Gastrocnemius medialis (tissue), 4 donors: ENCODE measurements around the gene ARHGAP8. TPM values are rescaled to one million over a fixed set of nuclear protein-coding genes. Genes with fewer than 3 reads are reported as not detected.

ENCODE experiments used
- ATAC-seq, 2 donors: fragments of 150-250 bp; one replicate each; pipeline ENCODE4 v1.9.1; 2016
- DNase-seq, 2 donors: peaks; one replicate each; pipeline ENCODE4 v3.0.0-alpha.2; 2019
- H3K27ac ChIP-seq, 4 donors: fragments of 200-600 bp; sonication (generic); 1 replicate in 1 of 4; 2 replicates in 3 of 4; pipeline ENCODE4 v1.5.1; 2016 to 2018; ENCODE audit warnings: mild to moderate bottlenecking in 2 of 4, moderate library complexity in 1 of 4
- H3K27me3 ChIP-seq, 3 donors: fragments of 200-600 bp; sonication (generic) in 2 of 3; 1 replicate in 1 of 3; 2 replicates in 2 of 3; pipeline versions ENCODE4 v1.5.1 to v1.6.0; 2016 to 2019; ENCODE audit warnings: mild to moderate bottlenecking in 1 of 3, moderate library complexity in 1 of 3
- H3K36me3 ChIP-seq, 2 donors: fragments of 200-600 bp; sonication (generic) in 1 of 2; one replicate each; pipeline ENCODE4 v1.5.1; 2017 to 2018
- H3K4me1 ChIP-seq, 2 donors: fragments of 200-600 bp; sonication (generic) in 1 of 2; one replicate each; pipeline ENCODE4 v1.5.1; 2016 to 2017; ENCODE audit warnings: mild to moderate bottlenecking in 2 of 2
- H3K4me3 ChIP-seq, 4 donors: fragments of 200-600 bp; sonication (generic) in 3 of 4; 1 replicate in 1 of 4; 2 replicates in 3 of 4; pipeline ENCODE4 v1.5.1; 2016 to 2019; ENCODE audit warnings: mild to moderate bottlenecking in 2 of 4
- H3K9me3 ChIP-seq, 3 donors: fragments of 200-600 bp; sonication (generic) in 2 of 3; 1 replicate in 1 of 3; 2 replicates in 2 of 3; pipeline ENCODE4 v1.5.1; 2016 to 2019
- POLR2A ChIP-seq, 2 donors: fragments of 450-650 bp; IDR thresholded peaks; one replicate each; pipeline ENCODE4 v1.6.1; 2017; ENCODE audit warnings: antibody characterized with exemption in 2 of 2, mild to moderate bottlenecking in 2 of 2, moderate library complexity in 2 of 2
- in situ Hi-C, 4 donors: fragments of 200-750 bp; cut with MboI; loops; one replicate each; pipeline versions ENCODE4 v1.15.0 to v1.8.0; 2017; ENCODE audit warnings: low sequenced_read_pairs in 4 of 4
- intact Hi-C: fragments of 100-400 bp; cut with DNase I; formaldehyde crosslinking; loops from one replicate; pipeline ENCODE4 v1.15.1; 2023; ENCODE audit warnings: low total_unique reads
- total RNA-seq, 4 donors: library from RNA; depleted of rRNA; stranded (reverse); fragments of >200 nt; gene quantifications; one replicate each; pipeline versions ENCODE4 v1.1.0 to v1.2.3, GENCODE V29; 2016
- TF ChIP-seq, protein P1 (sequence below), 5 experiments: fragments of 450-650 bp in 3 of 5; fragments of 200-600 bp in 2 of 5; sonication (generic) in 2 of 5; IDR thresholded peaks in 4 of 5; conservative IDR thresholded peaks in 1 of 5; 1 replicate in 4 of 5; 2 replicates in 1 of 5; pipeline ENCODE4 v1.5.1; 2016 to 2019; ENCODE audit warnings: antibody characterized with exemption in 5 of 5, mild to moderate bottlenecking in 3 of 5, moderate library complexity in 3 of 5

ARHGAP8 gene
- total RNA-seq, 4 donors from 2014 or later: not detected

- in situ Hi-C loops: no loop called here
- TF ChIP-seq POLR2A (IDR thresholded peaks at IDR 0.05): no peak
- TF ChIP-seq, protein P1, sequence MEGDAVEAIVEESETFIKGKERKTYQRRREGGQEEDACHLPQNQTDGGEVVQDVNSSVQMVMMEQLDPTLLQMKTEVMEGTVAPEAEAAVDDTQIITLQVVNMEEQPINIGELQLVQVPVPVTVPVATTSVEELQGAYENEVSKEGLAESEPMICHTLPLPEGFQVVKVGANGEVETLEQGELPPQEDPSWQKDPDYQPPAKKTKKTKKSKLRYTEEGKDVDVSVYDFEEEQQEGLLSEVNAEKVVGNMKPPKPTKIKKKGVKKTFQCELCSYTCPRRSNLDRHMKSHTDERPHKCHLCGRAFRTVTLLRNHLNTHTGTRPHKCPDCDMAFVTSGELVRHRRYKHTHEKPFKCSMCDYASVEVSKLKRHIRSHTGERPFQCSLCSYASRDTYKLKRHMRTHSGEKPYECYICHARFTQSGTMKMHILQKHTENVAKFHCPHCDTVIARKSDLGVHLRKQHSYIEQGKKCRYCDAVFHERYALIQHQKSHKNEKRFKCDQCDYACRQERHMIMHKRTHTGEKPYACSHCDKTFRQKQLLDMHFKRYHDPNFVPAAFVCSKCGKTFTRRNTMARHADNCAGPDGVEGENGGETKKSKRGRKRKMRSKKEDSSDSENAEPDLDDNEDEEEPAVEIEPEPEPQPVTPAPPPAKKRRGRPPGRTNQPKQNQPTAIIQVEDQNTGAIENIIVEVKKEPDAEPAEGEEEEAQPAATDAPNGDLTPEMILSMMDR (IDR thresholded peaks at IDR 0.05 in 4 of 5, conservative IDR thresholded peaks at IDR 0.05 in 1 of 5): no peak
Observed at GRCh38 chr22:44727709-44728108, 24.7 kb upstream of the ARHGAP8 start.

DNA sequence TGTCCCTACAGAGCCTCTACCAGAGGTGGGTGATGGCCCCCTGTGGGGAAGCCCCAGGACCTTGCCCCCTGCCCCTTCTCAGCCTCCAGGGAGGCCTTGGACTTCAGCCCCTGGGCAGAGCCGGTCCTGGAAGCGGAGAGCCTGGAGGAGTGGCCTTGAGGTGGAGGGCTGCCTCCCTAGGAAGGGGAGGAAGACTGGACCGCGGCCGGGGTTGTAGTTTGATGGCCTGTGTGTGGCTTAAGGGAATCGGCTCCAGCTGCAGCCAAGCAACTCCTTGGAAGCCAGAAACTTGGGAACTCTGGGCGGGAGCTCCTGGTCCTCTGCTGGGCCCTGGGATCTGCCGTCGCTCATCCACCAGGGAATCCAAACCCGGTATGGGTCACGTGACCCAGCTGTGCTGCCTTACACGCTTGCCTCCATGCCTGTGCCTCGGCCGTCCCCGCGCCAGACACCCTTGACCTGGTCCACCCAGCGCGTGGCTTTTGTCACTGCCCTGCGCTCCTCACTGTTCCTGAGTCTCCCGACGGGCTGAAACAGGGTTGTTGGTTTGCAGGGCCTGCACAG lies 23.5 kb upstream of the ARHGAP8 start:
- peaks cover 6 to 14% (median 8%) of the 10 kb centered on the region in 3 donors for H3K27me3 ChIP-seq
- H3K4me1 ChIP-seq: peaks cover 0 to 13% of the 10 kb centered on the region in 2 donors
- no peaks in the 10 kb centered on the region for H3K9me3 ChIP-seq
- peak overlapping the region in 1 of 4 donors; percentile 13 for H3K4me3 ChIP-seq
- ATAC-seq (peak in 1 of 2 donors; percentile 18), DNase-seq (no peak)
- TF ChIP-seq, protein P1 (IDR thresholded peaks at IDR 0.05 in 4 of 5, conservative IDR thresholded peaks at IDR 0.05 in 1 of 5): no peak
- TF ChIP-seq POLR2A (IDR thresholded peaks at IDR 0.05): no peak
- intact Hi-C loops: no loop called here
- no peak overlapping the region for H3K27ac ChIP-seq
- no peaks in the 10 kb centered on the region for H3K36me3 ChIP-seq
- in situ Hi-C loops: no loop called here

More at GRCh38 chr22:44727709-44728108, 24.7 kb upstream of the ARHGAP8 start:
- no peaks in the 10 kb centered on the region for H3K9me3 ChIP-seq
- H3K27me3 ChIP-seq: peaks cover 6 to 14% (median 8%) of the 10 kb centered on the region in 3 donors
- no peak overlapping the region for H3K4me3 ChIP-seq
- no peaks in the 10 kb centered on the region for H3K36me3 ChIP-seq
- DNase-seq: no peak
- no peak overlapping the region for H3K27ac ChIP-seq
- intact Hi-C loops: no loop called here
- no peak for ATAC-seq
- peaks cover 0 to 13% of the 10 kb centered on the region in 2 donors for H3K4me1 ChIP-seq

GRCh38 chr22:44729391-44730021 lies 22.9 kb upstream of the ARHGAP8 start:
- intact Hi-C loops (no loop called here), in situ Hi-C loops (loop anchor here in 1 of 4 donors (5.0 kb wide), 1 partner anchor 32 kb away; no protein-coding TSS in a partner anchor)
- ATAC-seq: peak in 1 of 2 donors; percentile 21
- Histone ChIP-seq H3K27me3 (peaks cover 6 to 14% (median 8%) of the 10 kb centered on the region in 3 donors), H3K36me3 (no peaks in the 10 kb centered on the region), H3K4me1 (peaks cover 0 to 13% of the 10 kb centered on the region in 2 donors), H3K27ac (peak overlapping the region in 1 of 4 donors; percentile 39), H3K9me3 (no peaks in the 10 kb centered on the region), H3K4me3 (peak overlapping the region in 1 of 4 donors; percentile 13)
- TF ChIP-seq, protein P1 (IDR thresholded peaks at IDR 0.05 in 4 of 5, conservative IDR thresholded peaks at IDR 0.05 in 1 of 5): no peak
- TF ChIP-seq POLR2A (IDR thresholded peaks at IDR 0.05): no peak
- DNase-seq: no peak

DNA sequence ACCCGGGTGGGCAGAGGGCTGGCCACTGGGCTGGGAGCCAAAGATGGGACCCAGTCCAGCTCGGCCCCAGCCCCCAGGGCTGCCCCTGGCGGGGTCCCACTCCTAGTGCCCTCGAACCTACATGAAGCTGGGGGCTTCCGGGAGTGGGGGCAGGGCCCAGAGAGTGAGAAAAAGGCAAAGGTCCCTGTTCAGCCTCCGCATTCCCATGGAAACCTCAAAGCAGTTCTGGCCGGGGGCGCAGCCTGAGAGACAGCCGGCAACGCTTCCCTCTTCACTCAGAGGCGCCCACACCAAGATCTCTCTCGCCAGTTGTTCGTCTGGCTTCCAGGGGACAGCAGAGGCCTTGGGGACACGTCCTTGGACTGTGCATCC lies 22.4 kb upstream of the ARHGAP8 start:
- intact Hi-C loops: no loop called here
- ATAC-seq (no peak), DNase-seq (no peak)
- H3K4me1 ChIP-seq: peaks cover 0 to 13% of the 10 kb centered on the region in 2 donors
- TF ChIP-seq, protein P1 (IDR thresholded peaks at IDR 0.05 in 4 of 5, conservative IDR thresholded peaks at IDR 0.05 in 1 of 5): no peak
- no peak for TF ChIP-seq POLR2A (IDR thresholded peaks at IDR 0.05)
- no peak overlapping the region for H3K27ac ChIP-seq
- H3K27me3 ChIP-seq: peaks cover 6 to 14% (median 8%) of the 10 kb centered on the region in 3 donors
- H3K4me3 ChIP-seq: no peak overlapping the region
- no peaks in the 10 kb centered on the region for H3K9me3 ChIP-seq
- no peaks in the 10 kb centered on the region for H3K36me3 ChIP-seq
- in situ Hi-C loops: loop anchor here in 1 of 4 donors (5.0 kb wide), 1 partner anchor 33 kb away; no protein-coding TSS in a partner anchor
